Heart right ventricle (tissue), 16 donors: Measurements from ENCODE around the gene VNN1. TPM values are rescaled to one million over a fixed set of nuclear protein-coding genes. Genes with fewer than 3 reads are reported as not detected.
A peak's percentile ranks its signal among the peaks of the same experiment; 100 is the strongest.

Experiments used
- ATAC-seq, 8 donors: fragments of 200-7000 bp; cut with Tn5 transposase; one replicate each; pipeline ENCODE4 v1.9.1; 2020; ENCODE audit warnings: mild to moderate bottlenecking in 8 of 8, moderate library complexity in 8 of 8, moderate number of reproducible peaks in 1 of 8
- DNase-seq, 2 donors: peaks; one replicate each; pipeline ENCODE4 v3.0.0-alpha.2; 2020
- H3K27ac ChIP-seq, 10 donors: fragments of 200-600 bp; sonication (generic) in 2 of 10; one replicate each; pipeline versions ENCODE4 v1.5.0 to v1.8.0; 2020 to 2022; ENCODE audit warnings: mild to moderate bottlenecking in 3 of 10
- H3K27me3 ChIP-seq, 7 donors: fragments of 200-600 bp; one replicate each; pipeline ENCODE4 v1.8.0; 2021 to 2022; ENCODE audit warnings: mild to moderate bottlenecking in 2 of 7
- H3K36me3 ChIP-seq, 9 donors: fragments of 200-600 bp; sonication (generic) in 1 of 9; one replicate each; pipeline versions ENCODE4 v1.5.0 to v1.8.0; 2020 to 2022; ENCODE audit warnings: mild to moderate bottlenecking in 2 of 9
- H3K4me1 ChIP-seq, 9 donors: fragments of 200-600 bp; sonication (generic) in 1 of 9; one replicate each; pipeline versions ENCODE4 v1.5.0 to v1.8.0; 2020 to 2022; ENCODE audit warnings: mild to moderate bottlenecking in 4 of 9
- H3K4me3 ChIP-seq, 10 donors: fragments of 200-600 bp; sonication (generic) in 2 of 10; one replicate each; pipeline versions ENCODE4 v1.5.0 to v1.8.0; 2020 to 2022; ENCODE audit warnings: mild to moderate bottlenecking in 7 of 10, moderate library complexity in 2 of 10
- H3K9me3 ChIP-seq, 11 donors: fragments of 200-600 bp in 10 of 11; sonication (generic) in 2 of 11; one replicate each; pipeline versions ENCODE4 v1.5.0 to v1.8.0; 2013 to 2022; ENCODE audit warnings: mild to moderate bottlenecking in 2 of 11, control low read depth in 1 of 11, moderate library complexity in 1 of 11
- CTCF ChIP-seq, 9 donors: fragments of 200-600 bp; sonication (generic) in 2 of 9; IDR thresholded peaks; one replicate each; pipeline versions ENCODE4 v1.5.0 to v1.8.0; 2021 to 2022; ENCODE audit warnings: antibody characterized with exemption in 9 of 9, mild to moderate bottlenecking in 5 of 9, moderate library complexity in 1 of 9
- WGBS, 2 donors: extraction: QIAGEN DNeasy Blood & Tissue Kit; methylation state at CpG; one replicate each; pipeline ENCODE4 v1.1.7; 2013; ENCODE audit warnings: inconsistent platforms in 1 of 2; 5-methylcytosine and 5-hydroxymethylcytosine counted together
- intact Hi-C, 10 donors: fragments of 100-400 bp; cut with DNase I; formaldehyde crosslinking; loops; one replicate each; pipeline versions ENCODE4 v1.11.1 to v1.14.2; 2022
- long read RNA-seq, 3 donors: library from polyadenylated mRNA; unstranded; transcript quantifications; one replicate each; pipeline ENCODE4 v2.0.0, GENCODE V29; 2020 to 2021
- polyA plus RNA-seq, 2 donors: library from polyadenylated mRNA; stranded (reverse); fragments of 200-250 nt; gene quantifications; one replicate each; pipeline ENCODE4 v1.2.3, GENCODE V29; 2013
- total RNA-seq, 10 donors: library from RNA; stranded (reverse); fragmentation: NEBNext Ultra II Directional in 3 of 10; extraction: Animal tissue kit (Norgen Biotek cat#: 25700) in 3 of 10; gene quantifications; one replicate each; pipeline versions ENCODE4 v1.2.1 to v1.2.4, GENCODE V29; 2021 to 2023
- donor health status: Arrhythmogenic right ventricular cardiomyopathy.
- donor health status: ischemic (EF 13 %, LVEDD 7.1; RV severe dilation, severe dysfunction).
- donor health status: healthy with polysubstance abuse.
- donor health status: DM: no; HTN: yes; CAD: no.
- donor health status: DM: no; HTN: no; CAD: no.
- donor health status: ischemic (EF 25% LVEDD 6.9; RV normal size, moderate dysfunction).
- donor health status: ischemic (EF 25% LVEDD 5.7; RV mildly dilated, moderate dysfunction).
- donor health status: healthy.
- donor health status: DM: yes; HTN: yes; CAD: no.
- donor health status: Ischemic cardiomyopathy.
- donor health status: ischemic (EF 35%, LVEDD 5.7; RV mildly dilated, moderate dysfunction).
- donor health status: nonischemic (EF 11% LVEDD 7.7; RV severe dilation, severe dysfunction).
- donor health status: DM: yes; HTN: yes; CAD: no.
- donor health status: PGD.
- donor health status: ischemic (EF 29% LVEDD 5.4; RV normal size, mild dysfunction).
- donor health status: nonischemic (EF 23%, LVEDD 6.1; RV moderate dilation, normal function).

VNN1 gene
- total RNA-seq (1 to 10 TPM in 2 of 10 donors, under 1 TPM in 8; 0.09 to 2.0 (median 0.44) TPM), polyA plus RNA-seq (under 1 TPM; 0.23 to 0.44 TPM)
- long read RNA-seq, donor 1: 0 reads
- long read RNA-seq, donor 2: 0 reads
- long read RNA-seq, donor 3: 0 reads

- DNase-seq: no peak
- peak within 1 kb of the TSS in 3 of 10 donors; percentile 30 to 84 (median 39) for H3K27ac ChIP-seq
- H3K9me3 ChIP-seq: peaks cover 0 to 6% (median 0%) of the 10 kb centered on the region in 11 donors
- no peak for TF ChIP-seq CTCF (IDR thresholded peaks at IDR 0.05)
- H3K4me3 ChIP-seq: peak within 1 kb of the TSS in 1 of 10 donors; percentile 26
- peaks cover 0 to 20% (median 0%) of the 10 kb centered on the region in 9 donors for H3K4me1 ChIP-seq
- ATAC-seq: peak in 7 of 8 donors; percentile 46 to 82 (median 62)
- no peaks in the 10 kb centered on the region for H3K36me3 ChIP-seq
- H3K27me3 ChIP-seq: peaks cover 0 to 7% (median 0%) of the 10 kb centered on the region in 7 donors
- WGBS, 2 donors: 81 to 82% methylated on average over 8 of the region's 8 CpGs
- intact Hi-C loops: no loop called here
Observed at GRCh38 chr6:132713352-132714134, at the start of gene VNN1. VNN1 (minus strand) TSS chr6:132714055; CDS start chr6:132714035, 20 bp downstream.

GRCh38 chr6:132763269-132763668, 49.4 kb upstream of the VNN1 start:
- whole genome bisulfite sequencing, 2 donors: 40 to 55% methylated on average over 2 of the region's 2 CpGs
- no peaks in the 10 kb centered on the region for H3K27me3 ChIP-seq
- intact Hi-C loops: loop anchor here in 7 of 10 donors (10.0 kb wide), 3 partner anchors 88 to 228 kb away; partner anchors contain the start of gene TAAR9 (in 5 of the 7)
- DNase-seq (peak in 1 of 2 donors; percentile 16), ATAC-seq (peak in 7 of 8 donors; percentile 48 to 66 (median 63))
- peaks cover 0 to 7% (median 0%) of the 10 kb centered on the region in 11 donors for H3K9me3 ChIP-seq
- no peak for TF ChIP-seq CTCF (IDR thresholded peaks at IDR 0.05)
- peak overlapping the region in 1 of 10 donors; percentile 28 for H3K4me3 ChIP-seq
- H3K27ac ChIP-seq: peak overlapping the region in 1 of 10 donors; percentile 54
- H3K36me3 ChIP-seq: no peaks in the 10 kb centered on the region
- peaks cover 0 to 40% (median 5%) of the 10 kb centered on the region in 9 donors for H3K4me1 ChIP-seq

- intact Hi-C loops: loop anchor here in 7 of 10 donors (10.0 kb wide), 3 partner anchors 85 to 225 kb away; partner anchors contain the start of gene TAAR9 (in 5 of the 7)
- ATAC-seq (no peak), DNase-seq (no peak)
- TF ChIP-seq CTCF (IDR thresholded peaks at IDR 0.05): no peak
- Histone ChIP-seq H3K27me3 (no peaks in the 10 kb centered on the region), H3K36me3 (no peaks in the 10 kb centered on the region), H3K4me3 (no peak overlapping the region), H3K27ac (peak overlapping the region in 1 of 10 donors; percentile 49), H3K9me3 (peaks cover 0 to 7% (median 0%) of the 10 kb centered on the region in 11 donors), H3K4me1 (peaks cover 0 to 45% (median 5%) of the 10 kb centered on the region in 9 donors)
- 92 to 94% methylated on average over 3 of the region's 3 CpGs for WGBS, 2 donors
Observed at GRCh38 chr6:132760256-132760655, 46.4 kb upstream of the VNN1 start.

- no peak overlapping the region for H3K4me3 ChIP-seq
- no peaks in the 10 kb centered on the region for H3K27me3 ChIP-seq
- peaks cover 0 to 7% (median 0%) of the 10 kb centered on the region in 11 donors for H3K9me3 ChIP-seq
- DNase-seq: no peak
- H3K36me3 ChIP-seq: peaks cover 0 to 4% (median 0%) of the 10 kb centered on the region in 9 donors
- peaks cover 0 to 35% (median 5%) of the 10 kb centered on the region in 9 donors for H3K4me1 ChIP-seq
- ATAC-seq: no peak
- intact Hi-C loops: no loop called here
- H3K27ac ChIP-seq: peak overlapping the region in 2 of 10 donors; percentile 49 to 72
- TF ChIP-seq CTCF (IDR thresholded peaks at IDR 0.05): no peak
- 90 to 91% methylated on average over 2 of the region's 2 CpGs for WGBS, 2 donors
Observed at GRCh38 chr6:132758689-132759088, 44.8 kb upstream of the VNN1 start.
